ENCODE measurements around the gene RACGAP1. TPM values are rescaled to one million over a fixed set of nuclear protein-coding genes. Genes with fewer than 3 reads are reported as not detected.

Gene RACGAP1
- total RNA-seq, 1 donor from 2014 or later = 23.5 TPM

DNA sequence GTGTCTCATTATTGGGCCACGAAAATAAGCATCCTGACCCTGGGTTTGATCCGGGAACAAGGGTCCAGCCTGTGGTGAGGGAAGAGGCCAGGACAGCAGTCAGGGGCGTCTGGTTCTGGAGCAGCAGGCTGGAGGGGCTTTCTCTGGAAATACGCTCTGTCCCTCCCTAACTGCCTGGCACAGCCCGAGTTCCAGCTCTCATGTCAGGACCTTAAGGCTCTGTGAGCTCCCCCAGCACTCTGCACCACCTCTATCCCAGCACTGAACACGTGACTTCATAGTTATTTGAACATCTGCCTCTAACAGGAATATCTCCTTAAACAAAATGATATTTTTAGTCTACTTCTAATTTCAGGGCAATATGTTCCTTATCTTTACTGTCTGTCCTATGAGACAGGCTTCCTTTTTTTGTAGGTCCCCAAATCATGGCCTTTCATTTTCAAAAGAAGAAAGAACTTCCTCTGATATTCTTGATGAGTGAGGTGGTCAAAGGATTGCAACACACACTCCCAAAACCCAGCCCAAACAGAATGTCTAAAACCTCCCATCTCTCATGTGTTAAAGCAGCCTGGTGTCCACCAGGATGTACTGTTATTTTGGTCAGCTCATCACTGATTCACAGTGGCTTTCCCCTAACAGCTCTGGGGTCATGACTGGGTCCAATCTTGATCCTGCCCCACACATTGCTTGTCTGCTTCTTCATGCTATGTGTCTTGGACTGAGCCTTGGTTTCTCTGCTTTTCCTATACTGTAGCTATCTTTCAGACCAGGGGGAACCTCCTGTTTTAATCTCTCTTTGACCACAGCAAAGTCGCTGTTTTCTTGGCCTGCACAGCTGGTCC lies 42.8 kb downstream of the RACGAP1 start:
- no peak overlapping the region for H3K27ac ChIP-seq (ENCODE audit: low read depth, low read length)
- no peaks in the 10 kb centered on the region for H3K27me3 ChIP-seq (ENCODE audit: control insufficient read depth in 3 of 3, insufficient read depth in 3 of 3, low read length in 3 of 3)
- H3K4me1 ChIP-seq (ENCODE audit: control insufficient read depth in 3 of 3, insufficient read depth in 3 of 3, low read length in 3 of 3) = peaks cover 0 to 5% (median 0%) of the 10 kb centered on the region in 3 donors
- no peak overlapping the region for H3K9ac ChIP-seq (ENCODE audit: low read depth in 1 of 3, low read length in 3 of 3)
- H3K9me3 ChIP-seq (ENCODE audit: control insufficient read depth in 3 of 3, low read length in 3 of 3) = no peaks in the 10 kb centered on the region
- H3K4me3 ChIP-seq (ENCODE audit: low read length in 3 of 3) = no peak overlapping the region
- no peaks in the 10 kb centered on the region for H3K36me3 ChIP-seq (ENCODE audit: control insufficient read depth in 3 of 3, insufficient read depth in 3 of 3, low read length in 3 of 3)

DNA sequence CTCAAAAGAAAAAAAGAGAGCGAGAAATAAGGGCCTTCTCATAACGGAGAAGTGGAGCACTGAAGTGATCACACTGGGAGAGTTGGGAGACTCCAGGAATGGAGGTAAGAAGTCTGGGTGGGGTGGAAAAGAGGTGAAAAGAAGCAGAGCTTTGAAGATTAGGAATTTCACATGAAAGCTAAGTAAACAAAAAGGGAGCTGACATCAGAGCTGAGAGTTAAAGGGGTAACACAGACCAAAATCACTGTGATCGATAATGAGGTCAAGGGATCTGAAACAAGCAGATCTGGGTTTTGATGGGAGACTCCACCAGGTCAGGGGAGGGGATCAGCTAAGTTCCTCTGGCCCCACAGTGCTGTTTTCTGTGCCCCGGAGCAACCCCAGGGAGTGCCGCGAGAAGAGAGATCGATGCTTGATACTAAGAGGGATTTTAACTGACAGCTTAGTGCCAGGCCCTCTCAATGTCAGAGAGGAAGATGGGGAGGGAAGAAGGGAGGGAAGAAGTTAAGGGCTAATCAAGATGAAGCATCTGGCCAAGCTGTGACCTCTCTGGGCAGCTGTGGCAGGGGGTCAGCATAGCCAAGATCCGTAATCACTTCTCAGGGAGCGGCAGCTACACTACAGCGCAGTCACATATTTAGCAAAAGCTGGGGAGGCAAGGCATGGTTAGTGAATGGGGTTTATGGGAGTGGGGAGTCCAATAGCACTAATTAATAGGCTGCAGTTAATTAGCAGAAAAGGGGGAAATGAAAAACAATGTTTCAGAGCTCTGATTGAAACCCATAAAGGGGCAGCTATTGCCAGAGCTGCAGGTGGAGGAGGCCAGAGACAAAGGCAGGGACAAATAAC lies 44.6 kb downstream of the RACGAP1 start:
- Histone ChIP-seq H3K36me3 (ENCODE audit: control insufficient read depth in 3 of 3, insufficient read depth in 3 of 3, low read length in 3 of 3) (no peaks in the 10 kb centered on the region), H3K27ac (ENCODE audit: low read depth, low read length) (no peak overlapping the region), H3K9me3 (ENCODE audit: control insufficient read depth in 3 of 3, low read length in 3 of 3) (no peaks in the 10 kb centered on the region), H3K4me1 (ENCODE audit: control insufficient read depth in 3 of 3, insufficient read depth in 3 of 3, low read length in 3 of 3) (peaks cover 0 to 5% (median 0%) of the 10 kb centered on the region in 3 donors), H3K4me3 (ENCODE audit: low read length in 3 of 3) (no peak overlapping the region), H3K27me3 (ENCODE audit: control insufficient read depth in 3 of 3, insufficient read depth in 3 of 3, low read length in 3 of 3) (no peaks in the 10 kb centered on the region), H3K9ac (ENCODE audit: low read depth in 1 of 3, low read length in 3 of 3) (no peak overlapping the region)

DNA sequence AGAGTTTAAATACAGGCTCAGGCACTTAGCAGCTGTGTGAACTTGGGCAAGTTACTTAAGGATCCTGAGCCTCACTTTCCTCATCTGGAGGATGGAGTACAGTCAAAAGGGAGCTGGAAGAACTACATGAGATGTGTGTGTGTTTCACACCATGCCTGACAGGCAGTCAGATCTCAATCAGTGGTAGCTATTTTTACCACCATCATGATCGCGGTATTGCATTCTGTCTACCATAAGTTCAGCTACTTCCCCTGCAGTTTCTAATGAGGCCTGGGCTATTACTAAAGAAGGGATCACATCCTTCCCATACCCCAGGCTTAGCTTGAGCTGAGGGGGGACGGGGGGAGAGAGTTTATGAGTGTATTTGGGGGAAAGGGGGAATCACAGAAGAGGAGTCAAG lies 45.5 kb downstream of the RACGAP1 start:
- no peak overlapping the region for H3K9ac ChIP-seq (ENCODE audit: low read depth in 1 of 3, low read length in 3 of 3)
- H3K9me3 ChIP-seq (ENCODE audit: control insufficient read depth in 3 of 3, low read length in 3 of 3) = no peaks in the 10 kb centered on the region
- H3K4me1 ChIP-seq (ENCODE audit: control insufficient read depth in 3 of 3, insufficient read depth in 3 of 3, low read length in 3 of 3) = peaks cover 0 to 7% (median 5%) of the 10 kb centered on the region in 3 donors
- H3K36me3 ChIP-seq (ENCODE audit: control insufficient read depth in 3 of 3, insufficient read depth in 3 of 3, low read length in 3 of 3) = no peaks in the 10 kb centered on the region
- no peaks in the 10 kb centered on the region for H3K27me3 ChIP-seq (ENCODE audit: control insufficient read depth in 3 of 3, insufficient read depth in 3 of 3, low read length in 3 of 3)
- H3K27ac ChIP-seq (ENCODE audit: low read depth, low read length) = no peak overlapping the region
- H3K4me3 ChIP-seq (ENCODE audit: low read length in 3 of 3) = no peak overlapping the region

DNA sequence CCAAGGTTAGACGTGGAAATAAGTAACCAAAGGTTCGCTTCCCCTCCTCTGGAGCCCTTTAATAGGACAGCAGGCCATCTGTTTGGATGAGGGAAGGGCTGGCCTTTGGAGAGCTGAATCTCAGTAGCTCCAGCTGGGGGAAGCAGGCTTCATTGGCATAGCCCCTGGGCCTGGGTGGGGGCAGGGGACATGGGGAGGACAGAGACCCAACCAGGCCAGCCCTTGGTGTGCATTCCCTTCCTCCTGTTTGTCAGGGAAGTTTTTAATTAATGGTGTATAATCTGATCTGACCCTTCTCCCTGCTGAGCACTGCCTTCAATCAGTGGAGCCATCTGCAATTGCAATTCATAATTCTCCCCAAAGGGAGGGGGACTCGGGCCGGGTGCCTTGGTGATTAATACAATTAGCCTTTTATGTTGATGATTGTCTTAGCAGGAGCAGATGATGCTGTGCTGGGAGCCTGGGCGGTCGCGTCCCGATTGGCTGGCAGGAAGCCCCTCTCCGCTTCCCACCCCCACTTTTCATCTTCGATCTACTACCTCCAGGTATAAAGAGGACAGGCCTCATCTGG lies 46.2 kb downstream of the RACGAP1 start:
- Histone ChIP-seq H3K9me3 (ENCODE audit: control insufficient read depth in 3 of 3, low read length in 3 of 3) (no peaks in the 10 kb centered on the region), H3K27me3 (ENCODE audit: control insufficient read depth in 3 of 3, insufficient read depth in 3 of 3, low read length in 3 of 3) (peaks cover 0 to 2% (median 0%) of the 10 kb centered on the region in 3 donors), H3K36me3 (ENCODE audit: control insufficient read depth in 3 of 3, insufficient read depth in 3 of 3, low read length in 3 of 3) (no peaks in the 10 kb centered on the region), H3K9ac (ENCODE audit: low read depth in 1 of 3, low read length in 3 of 3) (no peak overlapping the region), H3K27ac (ENCODE audit: low read depth, low read length) (no peak overlapping the region), H3K4me1 (ENCODE audit: control insufficient read depth in 3 of 3, insufficient read depth in 3 of 3, low read length in 3 of 3) (peaks cover 0 to 7% (median 5%) of the 10 kb centered on the region in 3 donors), H3K4me3 (ENCODE audit: low read length in 3 of 3) (no peak overlapping the region)

DNA sequence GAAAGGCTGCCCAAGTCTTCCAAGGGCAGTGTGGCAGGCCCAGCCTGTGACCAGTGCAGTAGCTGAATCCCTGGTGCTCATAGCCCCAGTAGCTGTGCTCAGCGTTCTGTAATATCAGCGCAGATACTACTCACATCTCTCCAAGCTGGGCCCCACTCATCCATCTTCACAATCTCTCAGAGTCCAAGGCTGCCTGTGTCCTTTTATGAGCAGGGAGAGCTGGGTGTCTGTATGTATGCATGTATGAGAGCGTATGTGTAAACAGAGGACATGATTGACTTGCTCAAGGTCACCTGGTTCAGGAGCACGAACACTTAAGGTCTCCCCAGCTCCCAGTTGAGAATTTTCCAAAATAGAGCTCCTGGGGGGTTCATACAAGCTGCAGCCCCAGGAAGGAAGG lies 47.2 kb downstream of the RACGAP1 start:
- Histone ChIP-seq H3K9me3 (ENCODE audit: control insufficient read depth in 3 of 3, low read length in 3 of 3) (no peaks in the 10 kb centered on the region), H3K4me3 (ENCODE audit: low read length in 3 of 3) (no peak overlapping the region), H3K4me1 (ENCODE audit: control insufficient read depth in 3 of 3, insufficient read depth in 3 of 3, low read length in 3 of 3) (peaks cover 0 to 7% (median 0%) of the 10 kb centered on the region in 3 donors), H3K36me3 (ENCODE audit: control insufficient read depth in 3 of 3, insufficient read depth in 3 of 3, low read length in 3 of 3) (no peaks in the 10 kb centered on the region), H3K27ac (ENCODE audit: low read depth, low read length) (no peak overlapping the region), H3K27me3 (ENCODE audit: control insufficient read depth in 3 of 3, insufficient read depth in 3 of 3, low read length in 3 of 3) (peaks cover 0 to 6% (median 6%) of the 10 kb centered on the region in 3 donors), H3K9ac (ENCODE audit: low read depth in 1 of 3, low read length in 3 of 3) (no peak overlapping the region)

DNA sequence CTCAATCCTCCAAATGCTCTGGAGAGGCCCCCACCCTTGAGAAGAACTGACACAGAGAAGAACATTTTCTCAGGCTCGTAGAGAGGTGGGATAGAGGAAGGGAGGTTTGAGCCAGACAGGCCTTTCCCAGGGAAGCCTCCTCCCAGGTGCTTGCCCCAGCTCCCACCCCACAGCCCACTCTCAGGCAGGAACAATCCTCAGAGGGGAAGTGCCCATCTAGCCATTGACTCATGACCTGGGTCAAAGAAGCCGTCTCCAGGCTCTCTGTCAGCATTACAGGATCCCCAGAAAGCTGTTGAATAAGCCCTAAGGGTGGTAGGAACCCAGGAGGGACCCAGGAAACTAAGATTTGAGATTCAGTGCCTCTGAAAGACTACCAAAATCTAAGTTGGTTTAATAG lies 48.7 kb downstream of the RACGAP1 start:
- peaks cover 0 to 10% (median 9%) of the 10 kb centered on the region in 3 donors for H3K27me3 ChIP-seq (ENCODE audit: control insufficient read depth in 3 of 3, insufficient read depth in 3 of 3, low read length in 3 of 3)
- no peak overlapping the region for H3K4me3 ChIP-seq (ENCODE audit: low read length in 3 of 3)
- no peak overlapping the region for H3K27ac ChIP-seq (ENCODE audit: low read depth, low read length)
- H3K9me3 ChIP-seq (ENCODE audit: control insufficient read depth in 3 of 3, low read length in 3 of 3) = no peaks in the 10 kb centered on the region
- no peak overlapping the region for H3K9ac ChIP-seq (ENCODE audit: low read depth in 1 of 3, low read length in 3 of 3)
- peaks cover 0 to 7% (median 0%) of the 10 kb centered on the region in 3 donors for H3K4me1 ChIP-seq (ENCODE audit: control insufficient read depth in 3 of 3, insufficient read depth in 3 of 3, low read length in 3 of 3)
- H3K36me3 ChIP-seq (ENCODE audit: control insufficient read depth in 3 of 3, insufficient read depth in 3 of 3, low read length in 3 of 3) = no peaks in the 10 kb centered on the region

DNA sequence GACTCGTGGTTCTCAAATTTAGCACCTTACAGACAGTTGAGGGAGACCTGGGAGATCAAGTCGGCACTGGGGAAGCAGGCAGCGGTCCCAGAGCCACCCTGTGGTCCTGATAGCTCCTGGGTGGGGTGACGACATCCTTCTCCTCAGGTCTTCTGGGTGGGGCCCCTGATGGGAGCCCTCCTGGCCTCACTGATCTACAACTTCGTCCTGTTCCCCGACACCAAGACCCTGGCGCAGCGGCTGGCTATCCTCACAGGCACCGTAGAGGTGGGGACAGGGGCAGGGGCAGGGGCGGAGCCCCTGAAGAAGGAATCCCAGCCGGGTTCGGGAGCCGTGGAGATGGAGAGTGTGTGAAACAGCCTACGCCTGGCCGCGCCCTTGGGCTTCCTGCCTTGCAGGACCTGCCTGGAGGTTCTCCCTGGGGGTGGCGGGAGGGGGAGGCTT lies 50.0 kb downstream of the RACGAP1 start:
- Histone ChIP-seq H3K4me3 (ENCODE audit: low read length in 3 of 3) (no peak overlapping the region), H3K27me3 (ENCODE audit: control insufficient read depth in 3 of 3, insufficient read depth in 3 of 3, low read length in 3 of 3) (peaks cover 8 to 14% (median 13%) of the 10 kb centered on the region in 3 donors), H3K9ac (ENCODE audit: low read depth in 1 of 3, low read length in 3 of 3) (no peak overlapping the region), H3K36me3 (ENCODE audit: control insufficient read depth in 3 of 3, insufficient read depth in 3 of 3, low read length in 3 of 3) (no peaks in the 10 kb centered on the region), H3K27ac (ENCODE audit: low read depth, low read length) (no peak overlapping the region), H3K9me3 (ENCODE audit: control insufficient read depth in 3 of 3, low read length in 3 of 3) (no peaks in the 10 kb centered on the region), H3K4me1 (ENCODE audit: control insufficient read depth in 3 of 3, insufficient read depth in 3 of 3, low read length in 3 of 3) (peaks cover 0 to 7% (median 0%) of the 10 kb centered on the region in 3 donors)

DNA sequence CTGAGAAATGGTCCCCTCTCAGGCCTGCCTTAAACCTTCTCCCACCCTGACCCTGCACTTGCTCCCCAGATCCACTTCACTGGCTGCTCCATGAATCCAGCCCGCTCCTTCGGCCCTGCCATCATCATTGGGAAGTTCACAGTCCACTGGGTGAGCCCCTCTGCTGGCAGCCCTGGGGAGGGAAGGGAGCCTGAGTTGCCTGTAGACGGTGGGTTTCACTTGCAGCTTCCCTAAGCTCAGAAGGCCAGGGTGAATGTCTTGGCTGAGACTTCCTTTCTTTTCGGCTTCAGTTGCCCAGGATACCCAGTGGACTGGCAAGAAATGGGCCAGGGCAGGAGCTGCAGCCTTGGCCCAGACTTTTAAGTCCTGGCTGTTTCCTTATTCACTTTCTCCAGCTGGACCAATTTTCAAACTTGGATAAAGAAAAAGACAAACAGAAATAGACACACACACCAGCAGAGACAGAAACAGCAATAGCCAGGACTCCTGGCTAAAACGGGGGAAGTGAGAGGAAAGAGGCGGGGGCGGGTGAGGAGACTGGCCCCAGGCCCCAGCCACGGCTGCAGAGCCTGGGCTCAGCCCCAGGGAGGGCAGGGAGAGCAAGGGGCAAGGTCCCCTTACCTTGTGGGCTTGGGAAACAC lies 50.5 kb downstream of the RACGAP1 start:
- peaks cover 8 to 19% (median 19%) of the 10 kb centered on the region in 3 donors for H3K27me3 ChIP-seq (ENCODE audit: control insufficient read depth in 3 of 3, insufficient read depth in 3 of 3, low read length in 3 of 3)
- H3K9ac ChIP-seq (ENCODE audit: low read depth in 1 of 3, low read length in 3 of 3) = peak overlapping the region in 1 of 3 donors; percentile 3
- no peak overlapping the region for H3K27ac ChIP-seq (ENCODE audit: low read depth, low read length)
- H3K4me3 ChIP-seq (ENCODE audit: low read length in 3 of 3) = no peak overlapping the region
- peaks cover 0 to 7% (median 0%) of the 10 kb centered on the region in 3 donors for H3K4me1 ChIP-seq (ENCODE audit: control insufficient read depth in 3 of 3, insufficient read depth in 3 of 3, low read length in 3 of 3)
- H3K9me3 ChIP-seq (ENCODE audit: control insufficient read depth in 3 of 3, low read length in 3 of 3) = no peaks in the 10 kb centered on the region
- H3K36me3 ChIP-seq (ENCODE audit: control insufficient read depth in 3 of 3, insufficient read depth in 3 of 3, low read length in 3 of 3) = no peaks in the 10 kb centered on the region

DNA sequence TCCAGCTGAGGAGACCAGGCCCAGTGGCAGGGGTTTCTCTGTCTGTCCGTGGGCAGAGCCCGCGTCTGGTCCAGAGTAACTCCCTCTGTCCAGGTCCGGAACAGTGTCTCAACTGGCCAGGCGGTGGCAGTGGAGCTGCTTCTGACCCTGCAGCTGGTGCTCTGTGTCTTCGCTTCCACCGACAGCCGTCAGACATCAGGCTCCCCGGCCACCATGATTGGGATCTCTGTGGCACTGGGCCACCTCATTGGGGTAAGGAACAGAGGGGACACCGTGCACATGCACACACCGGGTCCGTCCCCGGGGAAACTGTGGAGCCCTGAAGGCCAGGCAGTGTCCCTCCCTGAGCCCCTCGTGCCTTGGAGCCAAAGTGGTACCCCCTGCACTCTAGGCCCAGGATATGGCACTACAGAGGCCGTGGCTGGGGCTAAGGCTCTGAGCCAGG lies 51.0 kb downstream of the RACGAP1 start:
- no peaks in the 10 kb centered on the region for H3K9me3 ChIP-seq (ENCODE audit: control insufficient read depth in 3 of 3, low read length in 3 of 3)
- H3K4me3 ChIP-seq (ENCODE audit: low read length in 3 of 3) = no peak overlapping the region
- H3K27ac ChIP-seq (ENCODE audit: low read depth, low read length) = no peak overlapping the region
- H3K27me3 ChIP-seq (ENCODE audit: control insufficient read depth in 3 of 3, insufficient read depth in 3 of 3, low read length in 3 of 3) = peaks cover 8 to 24% (median 24%) of the 10 kb centered on the region in 3 donors
- H3K36me3 ChIP-seq (ENCODE audit: control insufficient read depth in 3 of 3, insufficient read depth in 3 of 3, low read length in 3 of 3) = no peaks in the 10 kb centered on the region
- peak overlapping the region in 1 of 3 donors; percentile 3 for H3K9ac ChIP-seq (ENCODE audit: low read depth in 1 of 3, low read length in 3 of 3)
- H3K4me1 ChIP-seq (ENCODE audit: control insufficient read depth in 3 of 3, insufficient read depth in 3 of 3, low read length in 3 of 3) = peaks cover 0 to 7% (median 0%) of the 10 kb centered on the region in 3 donors
